ENCODE data around the gene RRAGC.

RRAGC gene

DNA sequence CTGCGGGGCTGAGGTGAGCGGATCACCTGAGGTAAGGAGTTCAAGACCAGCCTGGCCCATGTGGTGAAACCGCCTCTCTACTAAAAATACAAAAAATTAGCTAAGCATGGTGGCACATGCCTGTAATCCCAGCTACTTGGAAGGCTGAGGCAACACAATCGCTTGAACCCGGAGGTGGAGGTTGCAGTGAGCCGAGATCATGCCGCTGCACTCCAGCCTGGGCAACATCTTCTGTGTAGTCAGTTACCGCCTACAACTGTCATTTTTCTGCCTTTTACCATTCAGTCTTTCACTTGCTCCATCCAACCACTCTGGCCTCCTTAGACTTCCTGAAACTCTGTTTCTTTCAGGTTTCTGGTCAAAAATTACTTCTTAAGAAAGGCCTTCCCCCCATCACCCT lies 11.4 kb upstream of the RRAGC start:
- no peak for TF ChIP-seq FOXM1 (IDR thresholded peaks at IDR 0.05; ENCODE audit: borderline replicate concordance, low read depth)
- TF ChIP-seq CREB1 (IDR thresholded peaks at IDR 0.05; ENCODE audit: low read depth): no peak
- no peak for TF ChIP-seq YY1 (IDR thresholded peaks at IDR 0.05; ENCODE audit: low read depth)
- TF ChIP-seq NFIC (IDR thresholded peaks at IDR 0.05): no peak
- TF ChIP-seq EP300 (IDR thresholded peaks at IDR 0.05; ENCODE audit: borderline replicate concordance): no peak
- TF ChIP-seq REST (IDR thresholded peaks at IDR 0.05; ENCODE audit: low read depth): no peak
- no peak for TF ChIP-seq TEAD4 (IDR thresholded peaks at IDR 0.05)
- no peak for TF ChIP-seq TCF12 (IDR thresholded peaks at IDR 0.05; ENCODE audit: low read depth)
- TF ChIP-seq, protein P1, sequence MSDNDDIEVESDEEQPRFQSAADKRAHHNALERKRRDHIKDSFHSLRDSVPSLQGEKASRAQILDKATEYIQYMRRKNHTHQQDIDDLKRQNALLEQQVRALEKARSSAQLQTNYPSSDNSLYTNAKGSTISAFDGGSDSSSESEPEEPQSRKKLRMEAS (IDR thresholded peaks at IDR 0.05): no peak
- TF ChIP-seq CEBPB (IDR thresholded peaks at IDR 0.05): no peak
- no peak for TF ChIP-seq RAD21 (IDR thresholded peaks at IDR 0.05; ENCODE audit: low read depth)
- TF ChIP-seq EGR1 (IDR thresholded peaks at IDR 0.05): no peak
- TF ChIP-seq TAF1 (IDR thresholded peaks at IDR 0.05; ENCODE audit: low read depth): no peak
- TF ChIP-seq, protein P2, sequence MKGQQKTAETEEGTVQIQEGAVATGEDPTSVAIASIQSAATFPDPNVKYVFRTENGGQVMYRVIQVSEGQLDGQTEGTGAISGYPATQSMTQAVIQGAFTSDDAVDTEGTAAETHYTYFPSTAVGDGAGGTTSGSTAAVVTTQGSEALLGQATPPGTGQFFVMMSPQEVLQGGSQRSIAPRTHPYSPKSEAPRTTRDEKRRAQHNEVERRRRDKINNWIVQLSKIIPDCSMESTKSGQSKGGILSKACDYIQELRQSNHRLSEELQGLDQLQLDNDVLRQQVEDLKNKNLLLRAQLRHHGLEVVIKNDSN (IDR thresholded peaks at IDR 0.05): no peak

GRCh38 chr1:38867208-38867607 lies 7.6 kb upstream of the RRAGC start:
- TF ChIP-seq RAD21 (IDR thresholded peaks at IDR 0.05; ENCODE audit: low read depth) (no peak), TEAD4 (IDR thresholded peaks at IDR 0.05) (no peak), CEBPB (IDR thresholded peaks at IDR 0.05) (no peak), TAF1 (IDR thresholded peaks at IDR 0.05; ENCODE audit: low read depth) (no peak), EP300 (IDR thresholded peaks at IDR 0.05; ENCODE audit: borderline replicate concordance) (no peak), REST (IDR thresholded peaks at IDR 0.05; ENCODE audit: low read depth) (no peak), YY1 (IDR thresholded peaks at IDR 0.05; ENCODE audit: low read depth) (no peak), CREB1 (IDR thresholded peaks at IDR 0.05; ENCODE audit: low read depth) (no peak), EGR1 (IDR thresholded peaks at IDR 0.05) (no peak), NFIC (IDR thresholded peaks at IDR 0.05) (no peak)
- TF ChIP-seq, protein P2 (IDR thresholded peaks at IDR 0.05): no peak
- TF ChIP-seq, protein P1 (IDR thresholded peaks at IDR 0.05): no peak

DNA sequence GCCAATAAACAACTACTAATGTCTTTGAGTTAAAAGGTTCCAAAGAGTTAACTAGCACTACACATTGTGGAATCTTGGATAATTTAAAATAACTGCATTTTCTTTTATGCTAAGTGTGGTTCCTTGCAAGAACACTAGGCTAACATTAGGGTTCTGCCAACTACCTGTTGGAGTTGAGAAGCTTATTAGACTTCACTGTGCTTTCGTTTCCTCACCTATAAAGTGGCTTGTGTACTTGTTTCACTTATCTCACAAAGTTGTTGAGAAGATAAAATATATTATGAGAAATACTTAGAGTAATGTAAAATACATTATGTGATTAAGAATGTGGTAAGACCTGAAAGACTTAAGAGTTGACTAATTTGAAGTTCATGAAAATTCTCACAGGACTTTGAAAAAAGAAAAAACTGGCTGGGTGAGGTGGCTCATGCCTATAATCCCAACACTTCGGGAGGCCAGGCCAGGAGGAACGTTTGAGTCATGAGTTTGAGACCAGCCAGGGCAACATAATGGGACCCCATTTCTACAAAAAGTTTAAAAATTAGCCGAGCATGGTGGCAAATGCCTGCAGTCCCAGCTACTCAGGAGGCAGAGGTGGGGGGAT lies 5.6 kb upstream of the RRAGC start:
- TF ChIP-seq TCF12 (IDR thresholded peaks at IDR 0.05; ENCODE audit: low read depth) (no peak), EGR1 (IDR thresholded peaks at IDR 0.05) (no peak), ZBTB7A (IDR thresholded peaks at IDR 0.05; ENCODE audit: low read depth) (no peak), NFIC (IDR thresholded peaks at IDR 0.05) (no peak), EP300 (IDR thresholded peaks at IDR 0.05; ENCODE audit: borderline replicate concordance) (no peak), FOXM1 (IDR thresholded peaks at IDR 0.05; ENCODE audit: borderline replicate concordance, low read depth) (no peak), CEBPB (IDR thresholded peaks at IDR 0.05) (no peak), TEAD4 (IDR thresholded peaks at IDR 0.05) (no peak), TAF1 (IDR thresholded peaks at IDR 0.05; ENCODE audit: low read depth) (no peak), YY1 (IDR thresholded peaks at IDR 0.05; ENCODE audit: low read depth) (no peak), CREB1 (IDR thresholded peaks at IDR 0.05; ENCODE audit: low read depth) (no peak), REST (IDR thresholded peaks at IDR 0.05; ENCODE audit: low read depth) (no peak), RAD21 (IDR thresholded peaks at IDR 0.05; ENCODE audit: low read depth) (no peak)
- TF ChIP-seq, protein P1 (IDR thresholded peaks at IDR 0.05): no peak
- TF ChIP-seq, protein P2 (IDR thresholded peaks at IDR 0.05): no peak

Measured in Ishikawa (cell line).